Transverse colon (tissue), 3 donors: ENCODE measurements around the gene EID1.

ENCODE experiments used
- CTCF ChIP-seq, 5 experiments: fragments of 200-600 bp in 3 of 5; fragments of 450-650 bp in 2 of 5; sonication (generic) in 3 of 5; IDR thresholded peaks; 1 replicate in 2 of 5; 2 replicates in 3 of 5; pipeline ENCODE4 v1.5.1; 2016 to 2017; ENCODE audit warnings: antibody characterized with exemption in 5 of 5, inconsistent platforms in 3 of 5, mild to moderate bottlenecking in 2 of 5, moderate library complexity in 1 of 5
- EP300 ChIP-seq: sonication (generic); formaldehyde crosslinking; IDR thresholded peaks from one replicate; pipeline ENCODE4 v1.6.1; 2017; ENCODE audit warnings: antibody characterized with exemption, low read depth

GRCh38 chr15:48859426-48859825 lies 18.5 kb upstream of the EID1 start:
- TF ChIP-seq EP300 (no peak), CTCF (IDR thresholded peaks at IDR 0.05) (no peak)
